Measurements from ENCODE around the gene NMNAT2. TPM values are rescaled to one million over a fixed set of nuclear protein-coding genes. Genes with fewer than 3 reads are reported as not detected.

The NMNAT2 gene
- total and polyA plus RNA-seq, 4 donors = 0.10 to 1.1 (median 0.94) TPM

- no peak overlapping the region for H3K9ac ChIP-seq (ENCODE audit: insufficient read depth in 1 of 2, low read length in 2 of 2)
- H3K4me1 ChIP-seq (ENCODE audit: control insufficient read depth in 5 of 5, insufficient read depth in 5 of 5, low read length in 5 of 5) = peaks cover 0 to 13% (median 0%) of the 10 kb centered on the region in 5 donors
- ATAC-seq (ENCODE audit: insufficient read depth, low FRiP score) = no peak
Measured at GRCh38 chr1:183287191-183287675, 130.9 kb downstream of the NMNAT2 start.

GRCh38 chr1:183285746-183286145 is 132.4 kb downstream of the NMNAT2 start:
- Histone ChIP-seq H3K9me3 (ENCODE audit: control insufficient read depth in 4 of 4, insufficient read depth in 3 of 4, low read length in 3 of 4) (no peaks in the 10 kb centered on the region), H3K27ac (ENCODE audit: low read depth in 1 of 2, low read length in 1 of 2) (no peak overlapping the region), H3K9ac (ENCODE audit: insufficient read depth in 1 of 2, low read length in 2 of 2) (no peak overlapping the region), H3K4me1 (ENCODE audit: control insufficient read depth in 5 of 5, insufficient read depth in 5 of 5, low read length in 5 of 5) (peaks cover 0 to 23% (median 0%) of the 10 kb centered on the region in 5 donors), H3K36me3 (ENCODE audit: control insufficient read depth in 4 of 4, insufficient read depth in 4 of 4, low read length in 4 of 4) (no peaks in the 10 kb centered on the region), H3K4me3 (no peak overlapping the region), H3K27me3 (ENCODE audit: control insufficient read depth in 3 of 3, insufficient read depth in 3 of 3, low read length in 2 of 3) (no peaks in the 10 kb centered on the region)
- 57 to 99% methylated on average over 4 of the region's 4 CpGs for WGBS, 2 donors
- ATAC-seq (ENCODE audit: insufficient read depth, low FRiP score) = no peak
- no peak for TF ChIP-seq CTCF (IDR thresholded peaks at IDR 0.05; ENCODE audit: control extremely low read depth, extremely low read depth)
- DNase-seq = no peak

More at GRCh38 chr1:183287191-183287675, 130.9 kb downstream of the NMNAT2 start:
- no peaks in the 10 kb centered on the region for H3K36me3 ChIP-seq (ENCODE audit: control insufficient read depth in 4 of 4, insufficient read depth in 4 of 4, low read length in 4 of 4)
- no peaks in the 10 kb centered on the region for H3K9me3 ChIP-seq (ENCODE audit: control insufficient read depth in 4 of 4, insufficient read depth in 3 of 4, low read length in 3 of 4)
- H3K27ac ChIP-seq (ENCODE audit: low read depth in 1 of 2, low read length in 1 of 2) = peak overlapping the region in 1 of 2 donors; percentile 80
- DNase-seq = peak in 2 of 3 donors; percentile 29 to 51
- H3K4me3 ChIP-seq = no peak overlapping the region
- no peaks in the 10 kb centered on the region for H3K27me3 ChIP-seq (ENCODE audit: control insufficient read depth in 3 of 3, insufficient read depth in 3 of 3, low read length in 2 of 3)
- 60 to 79% methylated on average over 5 of the region's 5 CpGs for whole genome bisulfite sequencing, 2 donors
- no peak for TF ChIP-seq CTCF (IDR thresholded peaks at IDR 0.05; ENCODE audit: control extremely low read depth, extremely low read depth)

GRCh38 chr1:183285256-183285655 is 132.9 kb downstream of the NMNAT2 start:
- H3K9ac ChIP-seq (ENCODE audit: insufficient read depth in 1 of 2, low read length in 2 of 2) = no peak overlapping the region
- H3K36me3 ChIP-seq (ENCODE audit: control insufficient read depth in 4 of 4, insufficient read depth in 4 of 4, low read length in 4 of 4) = no peaks in the 10 kb centered on the region
- no peaks in the 10 kb centered on the region for H3K9me3 ChIP-seq (ENCODE audit: control insufficient read depth in 4 of 4, insufficient read depth in 3 of 4, low read length in 3 of 4)
- peaks cover 0 to 23% (median 0%) of the 10 kb centered on the region in 5 donors for H3K4me1 ChIP-seq (ENCODE audit: control insufficient read depth in 5 of 5, insufficient read depth in 5 of 5, low read length in 5 of 5)
- TF ChIP-seq CTCF (IDR thresholded peaks at IDR 0.05; ENCODE audit: control extremely low read depth, extremely low read depth) = no peak
- 84 to 95% methylated on average over 1 of the region's 1 CpG for WGBS, 2 donors
- no peak for ATAC-seq (ENCODE audit: insufficient read depth, low FRiP score)
- H3K4me3 ChIP-seq = no peak overlapping the region
- no peak overlapping the region for H3K27ac ChIP-seq (ENCODE audit: low read depth in 1 of 2, low read length in 1 of 2)
- H3K27me3 ChIP-seq (ENCODE audit: control insufficient read depth in 3 of 3, insufficient read depth in 3 of 3, low read length in 2 of 3) = no peaks in the 10 kb centered on the region
- DNase-seq = no peak

- peaks cover 0 to 34% (median 0%) of the 10 kb centered on the region in 5 donors for H3K4me1 ChIP-seq (ENCODE audit: control insufficient read depth in 5 of 5, insufficient read depth in 5 of 5, low read length in 5 of 5)
- H3K9ac ChIP-seq (ENCODE audit: insufficient read depth in 1 of 2, low read length in 2 of 2) = no peak overlapping the region
- WGBS, 2 donors = 87 to 89% methylated on average over 5 of the region's 5 CpGs
- no peaks in the 10 kb centered on the region for H3K27me3 ChIP-seq (ENCODE audit: control insufficient read depth in 3 of 3, insufficient read depth in 3 of 3, low read length in 2 of 3)
- no peak overlapping the region for H3K27ac ChIP-seq (ENCODE audit: low read depth in 1 of 2, low read length in 1 of 2)
- H3K36me3 ChIP-seq (ENCODE audit: control insufficient read depth in 4 of 4, insufficient read depth in 4 of 4, low read length in 4 of 4) = no peaks in the 10 kb centered on the region
- no peak for DNase-seq
- H3K4me3 ChIP-seq = no peak overlapping the region
- ATAC-seq (ENCODE audit: insufficient read depth, low FRiP score) = no peak
- H3K9me3 ChIP-seq (ENCODE audit: control insufficient read depth in 4 of 4, insufficient read depth in 3 of 4, low read length in 3 of 4) = no peaks in the 10 kb centered on the region
- no peak for TF ChIP-seq CTCF (IDR thresholded peaks at IDR 0.05; ENCODE audit: control extremely low read depth, extremely low read depth)
Measured at GRCh38 chr1:183284086-183284485, 134.1 kb downstream of the NMNAT2 start.

Measured in lung (tissue), 12 donors.